GM21619 (cell line): ENCODE measurements around the gene ORM2.

ENCODE experiments used
- ATAC-seq: cut with Tn5 transposase; IDR thresholded peaks from one replicate; pipeline ENCODE4 v1.9.1; 2021; ENCODE audit not compliant: unreplicated experiment

The ORM2 gene

GRCh38 chr9:114291886-114292590, 37.6 kb upstream of the ORM2 start:
- ATAC-seq, result no peak

- ATAC-seq, result no peak
Measured at GRCh38 chr9:114294664-114295063, 35.0 kb upstream of the ORM2 start.

DNA sequence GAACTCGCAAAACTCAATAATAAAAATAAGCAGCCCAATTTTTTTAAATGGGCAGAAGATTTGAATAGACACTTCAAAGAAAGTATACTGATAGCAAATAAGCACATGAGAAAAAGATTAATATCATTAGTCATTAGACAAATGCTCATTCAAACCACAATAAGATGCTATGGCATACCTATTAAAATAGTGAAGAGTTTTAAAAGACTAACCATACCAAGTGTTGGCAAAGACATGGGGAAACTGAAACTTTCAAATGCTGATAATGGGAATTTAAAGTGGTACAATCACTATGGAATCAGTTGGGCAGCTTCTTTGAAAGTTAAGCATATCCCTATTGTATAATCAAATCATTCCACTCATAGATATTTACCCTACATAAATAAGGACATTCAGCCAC, 33.3 kb upstream of the ORM2 start:
- ATAC-seq, result no peak

GRCh38 chr9:114299286-114300152, 30.1 kb upstream of the ORM2 start:
- ATAC-seq, result no peak

- no peak for ATAC-seq
Measured at GRCh38 chr9:114300153-114300845, 29.4 kb upstream of the ORM2 start.

- no peak for ATAC-seq
Measured at GRCh38 chr9:114300846-114301797, 28.5 kb upstream of the ORM2 start.

DNA sequence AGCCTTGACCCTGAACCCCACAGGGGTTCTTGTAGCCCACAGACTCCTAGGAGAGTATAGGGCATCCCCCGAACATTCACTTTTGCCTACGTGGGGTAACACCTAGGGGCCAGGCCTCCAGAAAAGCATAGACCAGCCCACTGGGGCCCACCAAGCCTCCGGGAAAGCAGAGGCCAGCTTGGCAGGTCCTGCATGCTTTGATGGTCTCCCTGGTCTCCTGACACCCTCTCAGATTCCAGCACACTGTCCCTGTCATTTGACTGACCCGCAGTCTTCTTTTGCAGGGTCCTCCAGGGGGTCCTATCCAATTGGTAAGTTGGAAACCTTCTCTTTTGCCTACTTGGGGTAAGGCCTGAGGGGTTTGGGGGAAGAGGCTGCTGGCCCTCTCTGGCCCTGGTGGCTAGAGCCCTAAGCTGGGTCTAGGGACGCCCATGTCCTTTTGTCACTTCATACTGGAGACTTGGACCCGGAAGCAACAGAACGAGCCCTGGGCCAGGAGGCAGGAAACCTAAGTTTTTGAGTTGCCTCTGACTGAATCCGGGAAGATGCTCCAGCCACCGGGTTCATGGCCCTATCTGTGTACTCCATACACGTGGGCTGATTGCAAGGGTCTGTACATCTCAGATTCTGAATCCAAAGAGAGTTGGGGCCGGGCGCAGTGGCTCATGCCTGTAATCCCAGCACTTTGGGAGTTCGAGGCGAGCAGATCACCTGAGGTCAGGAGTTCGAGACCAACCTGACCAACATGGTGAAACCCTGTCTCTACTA, 27.7 kb upstream of the ORM2 start:
- ATAC-seq, result no peak

DNA sequence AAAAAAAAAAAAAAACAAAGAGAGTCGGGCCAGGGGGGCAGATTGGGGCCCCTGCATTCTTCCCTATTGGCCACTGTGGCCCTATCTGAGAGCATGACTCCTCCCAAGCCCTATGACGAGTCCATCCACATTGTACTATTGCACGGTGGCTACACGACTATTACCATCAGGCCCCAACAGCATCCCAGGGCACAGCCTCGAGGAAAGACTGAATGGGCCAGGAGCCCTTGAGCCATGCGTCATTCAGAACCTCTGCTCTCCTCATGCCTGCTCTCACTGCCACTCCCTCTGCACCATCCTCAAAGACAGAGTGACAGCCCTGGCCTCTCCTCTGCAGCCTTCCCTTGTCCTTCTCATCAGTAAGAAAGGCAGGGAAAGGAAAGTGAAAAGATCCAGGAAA, 26.9 kb upstream of the ORM2 start:
- no peak for ATAC-seq

DNA sequence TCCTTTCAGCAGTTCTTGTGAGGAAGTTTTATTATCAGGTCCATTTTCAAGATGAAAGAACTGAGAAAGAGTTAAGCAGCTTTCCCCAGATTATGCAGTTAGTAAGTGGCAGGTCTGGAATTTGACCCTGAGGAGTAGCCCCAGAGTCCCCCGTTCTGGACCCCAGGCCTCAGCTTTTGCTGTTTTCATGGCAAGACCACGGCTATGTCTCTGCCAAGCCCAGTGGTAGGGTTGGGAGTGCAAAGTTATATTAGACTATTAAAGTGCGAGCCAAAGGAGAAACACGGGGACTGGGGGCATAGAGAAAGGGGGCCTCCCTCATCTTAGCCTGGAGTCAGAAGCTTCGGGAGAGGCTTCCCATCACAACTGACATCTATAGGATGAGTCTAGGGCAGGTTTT, 26.1 kb upstream of the ORM2 start:
- ATAC-seq, result no peak

- ATAC-seq, result no peak
Measured at GRCh38 chr9:114303977-114304376, 25.7 kb upstream of the ORM2 start.

DNA sequence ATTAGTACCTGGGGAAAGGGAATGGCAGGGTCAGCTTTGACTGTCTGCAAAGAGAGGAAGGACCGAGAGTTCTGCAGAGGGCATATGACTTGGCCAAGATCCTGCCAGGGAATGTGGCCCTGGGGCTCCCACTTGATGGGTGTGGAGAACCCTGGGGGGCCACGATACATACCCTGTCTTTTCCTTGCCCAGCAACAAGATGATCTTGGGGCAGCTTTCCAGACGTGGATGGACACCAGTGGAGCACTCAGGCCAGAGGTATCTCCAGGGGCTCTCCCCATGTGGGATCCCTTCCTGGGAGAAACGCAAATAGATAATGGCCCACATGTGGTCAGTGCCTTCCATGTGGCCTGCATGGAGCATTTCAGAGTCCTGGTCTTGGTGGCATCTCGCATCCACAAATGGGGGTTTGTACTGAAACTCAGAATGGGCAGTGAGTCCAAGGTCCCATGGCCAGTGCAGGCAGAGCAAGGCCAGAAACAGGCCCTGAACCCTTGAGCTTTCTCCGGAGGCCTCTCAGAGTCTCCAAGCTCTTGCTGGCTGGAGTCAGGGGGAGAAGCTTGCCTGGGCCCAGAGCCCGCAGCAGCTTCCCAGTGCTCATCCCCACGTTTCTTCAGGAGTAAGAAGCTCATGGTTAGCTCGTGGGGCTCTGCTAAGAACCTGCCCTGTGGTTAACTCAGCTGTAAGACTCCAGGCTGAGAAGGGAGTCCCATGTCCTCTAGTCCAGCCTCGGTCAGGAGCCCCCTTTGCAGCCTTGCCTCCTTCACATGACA, 25.1 kb upstream of the ORM2 start:
- ATAC-seq, result no peak

DNA sequence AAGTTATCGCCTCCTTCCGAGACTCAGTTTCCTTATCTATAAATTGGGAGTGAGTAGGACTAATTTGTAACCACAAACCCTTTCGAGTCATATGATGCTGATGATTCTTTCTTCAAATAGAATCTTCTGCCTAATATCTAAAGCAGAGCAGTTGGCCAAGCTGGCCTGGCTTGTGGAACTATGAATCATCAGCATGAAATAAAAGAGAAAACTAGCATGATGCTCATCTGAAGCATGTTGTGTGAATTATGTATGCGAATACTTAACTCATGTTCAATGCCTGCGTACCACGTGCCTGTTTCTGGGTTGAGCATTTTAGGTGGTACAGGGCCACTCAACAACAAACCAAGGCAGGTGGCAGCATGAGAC, 21.8 kb upstream of the ORM2 start:
- ATAC-seq, result no peak

GRCh38 chr9:114308361-114308950, 21.2 kb upstream of the ORM2 start:
- ATAC-seq, result no peak

- no peak for ATAC-seq
Measured at GRCh38 chr9:114309096-114309495, 20.6 kb upstream of the ORM2 start.

DNA sequence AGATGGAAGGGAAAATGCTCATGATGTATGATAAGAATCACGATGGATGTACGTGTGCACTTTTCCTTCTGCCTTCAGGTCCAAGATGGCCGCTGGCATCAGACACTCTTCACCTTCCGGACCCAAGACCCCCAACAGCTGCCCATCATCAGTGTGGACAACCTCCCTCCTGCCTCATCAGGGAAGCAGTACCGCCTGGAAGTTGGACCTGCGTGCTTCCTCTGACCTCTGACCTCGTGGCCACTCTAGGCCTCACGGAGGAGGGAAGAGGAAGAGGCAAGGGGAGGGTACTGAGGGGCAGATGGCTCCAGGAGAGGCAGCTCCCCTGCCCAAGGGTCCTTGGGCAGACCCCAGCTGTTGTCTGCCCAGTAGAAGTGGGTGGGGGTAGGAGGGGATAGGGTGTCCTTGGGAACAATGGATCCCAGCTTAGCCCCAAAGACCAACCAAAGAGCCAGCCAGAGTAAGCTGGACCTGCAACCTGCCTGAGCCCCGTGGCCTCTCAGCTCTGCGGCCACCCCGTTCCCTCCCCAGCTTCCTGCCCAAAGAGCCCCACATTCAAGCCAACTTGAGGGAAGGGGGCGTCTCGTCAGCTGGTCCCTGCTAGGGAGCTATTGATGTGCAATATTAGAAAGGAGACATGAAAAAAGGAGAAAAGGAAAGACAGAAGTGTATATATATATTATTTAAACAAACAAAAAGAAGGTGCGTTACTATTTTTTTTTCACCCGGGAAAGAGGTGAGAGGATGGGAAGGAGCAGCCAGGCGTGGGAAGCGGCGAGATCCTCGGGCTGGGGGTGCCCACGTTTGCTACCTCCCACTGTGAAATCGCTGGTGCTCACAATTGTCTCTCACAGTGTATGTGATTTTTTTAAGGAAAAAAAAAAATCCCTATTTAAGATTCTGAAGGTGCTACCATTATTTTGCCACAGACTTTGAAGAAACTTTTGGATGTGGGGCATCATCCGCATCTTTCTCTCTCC, 18.9 kb upstream of the ORM2 start:
- ATAC-seq, result no peak

GRCh38 chr9:114311571-114312512, 17.8 kb upstream of the ORM2 start:
- ATAC-seq, result no peak

GRCh38 chr9:114312513-114312875, 17.2 kb upstream of the ORM2 start:
- ATAC-seq, result no peak
